Measurements from ENCODE around the gene FTSJ1. TPM values are rescaled to one million over a fixed set of nuclear protein-coding genes. Genes with fewer than 3 reads are reported as not detected.
"Not testable (repeated sequence)": the region's sequence is repeated elsewhere in the genome, so short reads cannot be mapped to it uniquely, and the experiment has no call there.

FTSJ1 gene
- total RNA-seq, 4 donors from 2014 or later, result 12.5 to 67.7 (median 26.4) TPM

DNA sequence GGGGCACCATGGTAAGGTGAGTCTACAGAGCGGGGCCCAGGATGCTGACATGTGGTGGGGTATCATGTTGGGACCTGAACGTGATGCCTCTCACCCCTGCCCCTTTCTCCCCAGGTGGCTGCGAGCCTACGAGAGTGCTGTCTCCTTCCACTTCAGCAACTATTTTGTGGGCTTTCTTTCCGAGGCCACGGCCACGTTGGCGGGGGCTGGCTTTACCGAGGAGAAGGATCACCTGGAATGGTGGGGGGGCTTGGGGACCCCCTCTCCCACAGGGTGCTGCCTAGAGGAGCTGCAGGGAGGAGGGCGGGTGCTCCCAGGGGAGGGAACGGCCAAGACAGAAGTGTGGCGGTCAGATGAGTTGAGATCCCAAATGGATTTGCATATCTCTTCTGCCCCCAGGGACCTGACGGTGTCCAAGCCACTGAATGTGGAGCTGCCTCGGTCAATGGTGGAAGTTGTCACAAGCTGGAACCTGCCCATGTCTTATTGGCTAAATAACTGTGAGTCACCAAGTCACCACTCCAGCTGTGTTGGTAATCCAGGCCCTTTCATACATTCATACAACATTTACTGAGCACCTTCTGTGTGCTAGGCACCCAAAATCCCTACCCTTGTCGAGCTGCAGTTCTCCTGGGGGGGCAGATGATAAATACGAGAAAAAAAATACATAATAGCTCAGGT, 38.3 kb downstream of the FTSJ1 start:
- peaks cover 0 to 5% (median 0%) of the 10 kb centered on the region in 4 donors for H3K4me1 ChIP-seq
- no peak for DNase-seq
- no peaks in the 10 kb centered on the region for H3K36me3 ChIP-seq
- H3K4me3 ChIP-seq, result no peak overlapping the region
- H3K9me3 ChIP-seq, result no peaks in the 10 kb centered on the region
- TF ChIP-seq, protein P1, sequence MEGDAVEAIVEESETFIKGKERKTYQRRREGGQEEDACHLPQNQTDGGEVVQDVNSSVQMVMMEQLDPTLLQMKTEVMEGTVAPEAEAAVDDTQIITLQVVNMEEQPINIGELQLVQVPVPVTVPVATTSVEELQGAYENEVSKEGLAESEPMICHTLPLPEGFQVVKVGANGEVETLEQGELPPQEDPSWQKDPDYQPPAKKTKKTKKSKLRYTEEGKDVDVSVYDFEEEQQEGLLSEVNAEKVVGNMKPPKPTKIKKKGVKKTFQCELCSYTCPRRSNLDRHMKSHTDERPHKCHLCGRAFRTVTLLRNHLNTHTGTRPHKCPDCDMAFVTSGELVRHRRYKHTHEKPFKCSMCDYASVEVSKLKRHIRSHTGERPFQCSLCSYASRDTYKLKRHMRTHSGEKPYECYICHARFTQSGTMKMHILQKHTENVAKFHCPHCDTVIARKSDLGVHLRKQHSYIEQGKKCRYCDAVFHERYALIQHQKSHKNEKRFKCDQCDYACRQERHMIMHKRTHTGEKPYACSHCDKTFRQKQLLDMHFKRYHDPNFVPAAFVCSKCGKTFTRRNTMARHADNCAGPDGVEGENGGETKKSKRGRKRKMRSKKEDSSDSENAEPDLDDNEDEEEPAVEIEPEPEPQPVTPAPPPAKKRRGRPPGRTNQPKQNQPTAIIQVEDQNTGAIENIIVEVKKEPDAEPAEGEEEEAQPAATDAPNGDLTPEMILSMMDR (IDR thresholded peaks at IDR 0.05), result no peak
- TF ChIP-seq POLR2A (IDR thresholded peaks at IDR 0.05), result no peak
- no peaks in the 10 kb centered on the region for H3K27me3 ChIP-seq
- H3K27ac ChIP-seq, result no peak overlapping the region

GRCh38 chrX:48514868-48515460, 39.0 kb downstream of the FTSJ1 start:
- no peaks in the 10 kb centered on the region for H3K4me1 ChIP-seq
- TF ChIP-seq, protein P1 (IDR thresholded peaks at IDR 0.05), result no peak
- no peak for TF ChIP-seq POLR2A (IDR thresholded peaks at IDR 0.05)
- no peak overlapping the region for H3K4me3 ChIP-seq
- no peaks in the 10 kb centered on the region for H3K36me3 ChIP-seq
- H3K27me3 ChIP-seq, result no peaks in the 10 kb centered on the region
- DNase-seq, result no peak
- H3K27ac ChIP-seq, result no peak overlapping the region
- no peaks in the 10 kb centered on the region for H3K9me3 ChIP-seq

GRCh38 chrX:48515842-48516241, 39.8 kb downstream of the FTSJ1 start:
- Histone ChIP-seq H3K36me3 (no peaks in the 10 kb centered on the region), H3K27ac (no peak overlapping the region)
- TF ChIP-seq, protein P1 (IDR thresholded peaks at IDR 0.05), result no peak
- no peak for TF ChIP-seq POLR2A (IDR thresholded peaks at IDR 0.05)

GRCh38 chrX:48516285-48516684, 40.3 kb downstream of the FTSJ1 start:
- no peaks in the 10 kb centered on the region for H3K4me1 ChIP-seq
- H3K27me3 ChIP-seq, result no peaks in the 10 kb centered on the region
- no peaks in the 10 kb centered on the region for H3K36me3 ChIP-seq
- no peak for DNase-seq
- H3K9me3 ChIP-seq, result no peaks in the 10 kb centered on the region
- no peak overlapping the region for H3K4me3 ChIP-seq
- H3K27ac ChIP-seq, result no peak overlapping the region
- TF ChIP-seq, protein P1 (IDR thresholded peaks at IDR 0.05), result no peak
- TF ChIP-seq POLR2A (IDR thresholded peaks at IDR 0.05), result no peak

More at GRCh38 chrX:48515842-48516241, 39.8 kb downstream of the FTSJ1 start:
- DNase-seq, result no peak
- Histone ChIP-seq H3K9me3 (no peaks in the 10 kb centered on the region), H3K4me1 (no peaks in the 10 kb centered on the region), H3K27me3 (no peaks in the 10 kb centered on the region), H3K4me3 (no peak overlapping the region)

DNA sequence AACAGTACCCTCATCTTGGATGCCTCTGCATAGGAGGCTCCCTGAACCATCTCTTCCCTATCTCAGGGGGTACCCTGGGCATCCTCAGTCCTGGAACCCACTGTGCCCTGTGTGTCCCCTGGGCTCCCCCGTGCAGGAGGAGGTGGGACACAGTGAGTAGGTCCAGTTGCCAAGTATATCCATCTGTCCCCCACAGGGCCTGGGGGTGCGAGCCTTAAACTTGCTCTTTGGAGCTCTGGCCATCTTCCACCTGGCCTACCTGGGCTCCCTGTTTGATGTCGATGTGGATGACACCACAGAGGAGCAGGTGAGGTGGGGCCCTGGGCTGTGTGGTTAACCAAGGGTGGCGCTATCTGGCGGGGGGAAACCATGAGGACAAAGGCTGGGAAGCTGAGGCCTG, 41.0 kb downstream of the FTSJ1 start:
- DNase-seq, result no peak
- no peaks in the 10 kb centered on the region for H3K36me3 ChIP-seq
- H3K27me3 ChIP-seq, result no peaks in the 10 kb centered on the region
- TF ChIP-seq, protein P1 (IDR thresholded peaks at IDR 0.05), result no peak
- TF ChIP-seq POLR2A (IDR thresholded peaks at IDR 0.05), result no peak
- no peak overlapping the region for H3K4me3 ChIP-seq
- no peak overlapping the region for H3K27ac ChIP-seq
- no peaks in the 10 kb centered on the region for H3K4me1 ChIP-seq
- H3K9me3 ChIP-seq, result no peaks in the 10 kb centered on the region

DNA sequence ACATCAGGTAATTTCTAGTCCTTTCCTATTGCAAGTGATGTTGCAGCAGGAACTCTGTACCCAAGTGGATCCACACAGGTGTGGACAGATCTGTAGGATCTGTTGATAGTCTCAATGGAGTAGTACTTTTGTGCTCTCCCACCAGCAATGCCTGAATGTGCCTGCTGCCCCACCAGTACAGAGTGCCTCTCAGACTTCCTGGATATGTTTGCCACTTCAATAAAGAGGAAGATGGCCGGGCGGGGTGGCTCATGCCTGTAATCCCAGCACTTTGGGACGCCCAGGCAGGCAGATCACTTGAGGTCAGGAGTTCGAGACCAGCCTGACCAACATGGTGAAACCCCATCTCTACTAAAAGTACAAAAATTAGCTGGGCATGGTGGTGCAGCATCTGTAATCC, 43.5 kb downstream of the FTSJ1 start:
- H3K27ac ChIP-seq, DNase-seq, H3K36me3 ChIP-seq, H3K9me3 ChIP-seq, H3K27me3 ChIP-seq, H3K4me3 ChIP-seq: not testable (repeated sequence)
- H3K4me1 ChIP-seq, result peaks cover 0 to 11% (median 0%) of the 10 kb centered on the region in 4 donors

All from Peyer's patch (tissue), 4 donors.